ENCODE measurements around the gene RAD51AP2.
"Not testable (repeated sequence)": the region's sequence is repeated elsewhere in the genome, so short reads cannot be mapped to it uniquely, and the experiment has no call there.

Gene RAD51AP2

DNA sequence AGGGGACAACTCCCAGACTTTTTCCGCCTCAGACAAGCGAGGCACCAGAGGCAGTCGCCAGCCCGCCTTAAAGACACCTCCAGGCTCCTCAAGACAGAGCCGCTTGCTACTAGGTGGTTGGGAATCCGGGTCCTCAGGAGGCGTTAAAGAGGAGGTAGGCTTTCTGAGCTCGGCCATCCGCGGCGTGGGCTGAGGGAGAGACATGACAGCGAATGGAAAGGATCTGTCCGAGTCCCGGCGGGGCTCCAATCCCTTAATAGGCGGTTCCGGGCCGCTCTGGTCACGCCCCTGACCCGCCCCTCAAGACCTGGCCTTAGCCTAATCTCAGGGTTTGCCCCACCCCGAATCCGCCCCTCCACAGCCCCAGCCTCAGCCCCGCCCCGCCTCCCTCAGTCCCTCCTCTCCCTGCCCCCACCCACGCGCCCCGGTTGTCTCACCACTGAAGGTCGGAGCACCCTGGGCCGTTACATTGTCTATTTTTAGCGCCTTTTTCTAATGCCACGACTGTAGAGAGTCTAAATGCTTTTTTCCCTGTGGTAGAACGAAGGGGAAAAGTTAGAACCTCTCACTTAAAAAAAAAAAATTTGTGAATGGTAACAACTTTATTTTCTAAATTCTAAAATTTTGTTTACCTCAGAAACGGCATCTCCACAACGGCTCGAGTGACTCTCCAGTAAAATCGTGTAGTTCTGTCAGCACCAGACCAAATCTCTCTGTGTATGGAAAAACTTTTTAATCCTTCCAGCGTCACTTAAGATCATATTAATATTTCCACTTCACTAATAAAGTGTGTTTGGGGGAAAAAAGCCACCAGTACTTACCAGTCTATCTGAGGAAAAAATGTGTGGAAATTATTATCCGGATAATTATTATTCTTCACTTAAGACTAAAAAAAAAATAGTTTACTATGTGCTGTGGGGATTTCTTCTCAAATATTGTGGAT, at the start of gene RAD51AP2:
TSS of gene RAD51AP2 (minus strand) at position 229 of the 943 bp plus-strand sequence. CDS start at position 204, 25 bp downstream.
- no peak for DNase-seq (ENCODE audit: low read depth)

DNA sequence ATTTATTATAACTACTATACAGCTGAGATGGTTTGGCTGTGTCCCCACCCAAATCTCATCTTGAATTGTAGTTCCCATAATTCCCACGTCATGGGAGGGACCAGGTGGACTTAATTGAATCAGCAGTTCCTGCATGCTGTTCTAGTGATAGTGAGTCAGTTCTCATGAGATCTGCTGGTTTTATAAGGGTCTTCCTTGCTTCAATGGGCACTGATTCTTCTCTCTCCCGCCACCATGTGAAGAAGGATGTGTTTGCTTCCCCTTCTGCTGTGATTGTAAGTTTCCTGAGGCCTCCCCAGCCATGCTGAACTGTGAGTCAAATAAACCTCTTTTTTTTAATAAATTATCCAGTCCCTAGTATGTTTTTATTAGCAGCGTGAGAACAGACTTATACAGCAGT, 47.5 kb upstream of the RAD51AP2 start:
- DNase-seq (ENCODE audit: low read depth) = not testable (repeated sequence)

DNA sequence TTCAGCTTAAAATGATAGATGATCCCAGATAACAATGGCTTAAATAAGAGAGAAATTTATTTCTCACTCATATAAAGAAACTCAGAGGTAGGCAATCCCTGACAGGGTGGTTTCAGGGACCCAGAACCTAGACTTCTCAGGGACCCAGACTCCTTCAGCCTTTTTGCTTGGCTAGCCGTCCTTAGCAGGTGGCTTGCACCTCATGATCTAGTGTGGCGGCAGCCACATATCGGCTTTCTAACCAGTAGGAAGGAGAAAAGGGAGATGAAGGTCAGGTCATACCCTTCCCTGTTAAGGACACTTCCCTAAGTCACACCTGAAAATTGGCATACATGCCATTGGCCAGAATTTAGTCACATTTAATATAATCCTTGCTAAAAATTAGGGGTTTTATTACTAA, 40.6 kb upstream of the RAD51AP2 start:
- no peak for DNase-seq (ENCODE audit: low read depth)

DNA sequence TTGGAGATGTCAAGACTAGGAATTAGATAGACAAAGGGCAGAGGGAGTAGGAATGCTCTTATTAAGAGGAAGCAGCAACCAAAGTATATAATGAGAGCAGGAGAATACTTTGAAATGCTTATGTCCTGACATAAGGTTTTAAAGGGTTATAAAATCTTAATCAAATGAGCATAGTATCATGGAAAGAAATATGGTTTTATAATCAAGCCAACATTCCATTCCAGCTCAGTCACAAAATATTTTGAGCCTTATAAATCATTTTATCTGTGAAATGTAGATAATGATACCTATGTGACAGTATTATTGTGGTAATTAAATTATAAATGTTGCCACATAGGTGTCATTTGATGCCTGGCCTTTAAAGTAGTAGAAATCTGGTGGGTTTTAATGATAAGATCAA, 39.8 kb upstream of the RAD51AP2 start:
- DNase-seq (ENCODE audit: low read depth) = no peak

DNA sequence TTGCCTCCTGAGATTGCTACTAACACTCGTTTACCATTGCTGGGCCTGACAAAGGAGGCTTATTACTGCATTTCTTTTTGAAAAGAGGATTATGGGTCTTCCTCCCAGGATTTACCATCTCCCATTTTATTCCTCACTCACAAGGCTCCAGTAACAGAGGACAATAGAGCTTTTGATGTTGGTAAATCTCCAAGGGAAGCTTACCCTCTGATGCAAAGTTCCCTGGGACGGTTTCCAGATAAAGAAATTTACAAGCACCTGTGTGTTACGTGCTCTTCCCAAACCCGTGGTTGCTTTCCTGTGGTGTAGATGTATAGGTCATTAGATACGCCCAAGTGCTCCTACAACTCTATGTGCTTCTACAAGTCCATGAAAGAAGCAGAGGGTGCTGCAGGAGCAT, 39.4 kb upstream of the RAD51AP2 start:
- DNase-seq (ENCODE audit: low read depth) = no peak

DNA sequence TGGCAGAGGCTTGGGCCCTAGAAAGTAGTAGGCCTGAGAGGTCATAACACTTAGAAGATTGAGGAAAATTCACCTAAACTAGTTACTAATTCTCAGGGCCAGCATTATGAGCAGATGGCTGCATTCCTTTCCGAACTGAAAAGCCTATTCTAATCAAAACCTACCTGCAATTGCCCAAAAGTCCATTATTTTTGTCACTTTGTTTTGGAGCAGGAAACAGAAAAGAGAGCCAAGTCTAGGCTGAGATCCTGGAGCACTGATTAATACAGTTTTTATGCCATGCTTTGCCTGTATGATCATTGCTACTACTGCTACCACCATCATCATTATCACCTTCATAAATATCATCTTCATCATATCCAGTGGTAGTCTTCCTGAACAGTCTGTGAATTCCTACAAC, 36.9 kb upstream of the RAD51AP2 start:
- no peak for DNase-seq (ENCODE audit: low read depth)

DNA sequence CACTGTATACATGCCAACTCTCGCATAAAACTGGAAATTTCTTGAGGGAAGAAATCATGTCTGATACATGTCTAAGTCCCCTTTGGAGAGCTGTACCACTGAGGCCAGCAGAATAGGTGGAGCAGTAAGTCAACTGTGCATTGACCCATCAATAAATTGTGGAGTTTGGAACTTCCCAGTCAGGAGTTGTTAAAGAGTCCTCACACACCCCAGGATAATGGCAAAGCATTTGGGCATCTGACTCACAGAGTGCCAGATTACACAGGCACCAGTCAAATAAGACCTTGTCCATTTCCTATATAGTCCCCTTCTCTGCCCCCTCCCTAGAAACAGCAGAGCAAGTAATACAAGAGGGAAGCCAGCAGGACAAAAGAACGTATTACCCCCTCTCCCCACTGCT, 32.7 kb upstream of the RAD51AP2 start:
- no peak for DNase-seq (ENCODE audit: low read depth)

DNA sequence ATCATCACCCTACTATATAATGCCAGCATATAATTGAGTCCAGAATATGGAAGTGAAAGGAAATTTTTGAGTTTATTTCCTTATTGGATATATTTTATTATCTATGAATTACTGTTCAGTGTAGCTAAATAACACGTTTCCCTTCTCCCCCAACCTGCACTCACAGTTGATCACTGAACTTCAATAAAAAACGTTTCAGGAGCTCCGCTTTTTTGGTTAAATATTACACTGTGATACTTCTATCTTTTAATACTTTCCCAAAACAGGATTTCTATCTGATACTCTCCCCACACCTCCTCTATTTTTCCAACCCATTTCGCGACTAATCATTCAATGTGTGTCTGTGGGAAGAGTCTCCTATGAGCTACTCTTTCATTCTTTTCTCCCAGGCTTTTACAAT, 29.5 kb upstream of the RAD51AP2 start:
- DNase-seq (ENCODE audit: low read depth) = no peak

DNA sequence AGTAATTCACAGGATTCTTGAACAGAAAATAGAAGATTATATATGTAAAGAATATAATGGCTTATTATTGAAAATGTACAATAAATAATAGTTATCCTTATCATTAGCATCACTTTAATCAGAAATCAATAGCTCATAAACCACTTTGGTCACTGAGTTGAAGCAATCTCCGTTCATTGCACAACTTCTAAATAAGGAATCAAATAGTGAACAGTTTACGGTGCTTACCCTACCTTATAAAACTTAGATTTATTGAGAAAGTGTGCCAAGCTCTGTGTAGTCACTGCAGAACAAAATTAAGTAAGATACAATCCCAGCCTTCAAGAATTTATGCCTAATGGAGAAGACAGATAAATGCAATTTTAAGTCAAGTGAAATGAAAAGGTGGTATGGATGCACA, 29.0 kb upstream of the RAD51AP2 start:
- DNase-seq (ENCODE audit: low read depth) = no peak

DNA sequence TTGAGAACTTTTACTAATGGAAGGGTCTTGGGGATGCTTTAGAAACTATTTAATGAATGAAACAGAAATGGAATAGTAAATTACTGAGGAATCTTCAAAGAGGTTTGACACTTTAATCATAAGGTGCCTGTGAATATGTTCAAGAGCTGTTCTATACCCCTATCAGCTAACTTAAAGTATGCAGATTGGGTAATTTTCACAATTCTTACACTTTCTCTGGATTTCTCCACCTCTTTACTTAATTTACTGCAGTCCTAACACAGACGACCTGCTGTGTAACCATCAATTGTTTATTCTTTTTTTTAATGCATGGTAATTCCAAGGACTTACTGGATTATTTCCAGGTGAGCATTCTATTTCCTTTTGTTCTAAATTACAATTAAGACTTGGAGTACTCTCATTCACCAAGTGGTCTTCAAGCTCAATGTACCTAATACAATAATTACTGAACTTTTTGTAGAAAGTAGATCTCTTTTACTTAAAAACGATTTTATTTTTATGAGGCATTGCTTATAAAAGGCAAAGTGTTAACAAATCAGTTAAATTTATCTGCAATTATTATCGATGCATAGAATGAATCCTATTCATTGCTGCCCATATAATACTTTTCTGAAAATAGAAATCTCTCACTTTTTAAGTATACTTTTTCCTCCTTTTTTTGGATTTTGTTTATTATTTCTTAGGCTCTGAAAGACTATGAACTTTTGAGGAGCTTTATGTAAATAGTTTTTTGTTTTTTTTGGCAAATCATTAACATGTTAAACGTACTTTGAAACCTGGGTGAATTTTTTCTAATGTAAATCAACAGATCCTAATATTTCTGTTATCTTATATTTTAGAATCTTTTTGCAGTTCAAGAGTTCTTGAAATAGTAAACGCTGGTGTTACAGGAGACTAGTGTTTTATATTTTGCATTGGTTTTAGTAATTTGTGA, 27.7 kb upstream of the RAD51AP2 start:
- no peak for DNase-seq (ENCODE audit: low read depth)

DNA sequence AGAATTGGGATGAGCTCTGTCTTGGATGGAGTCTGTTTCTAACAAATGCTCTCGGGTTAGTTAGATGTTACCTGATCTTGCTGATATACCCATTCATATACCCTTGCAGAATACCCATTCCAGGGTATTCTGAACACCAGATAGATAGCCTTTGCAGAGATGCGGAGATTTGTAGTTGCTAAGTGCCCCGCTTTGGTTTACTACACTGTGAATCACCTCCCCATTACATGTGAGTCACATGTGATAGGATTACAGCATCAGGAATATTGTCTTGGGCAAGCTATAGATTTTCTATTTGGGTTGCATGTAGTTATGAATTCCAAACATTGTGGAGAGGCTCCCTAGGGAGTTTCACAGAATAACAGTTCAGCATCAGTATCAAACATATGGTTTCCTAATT, 26.0 kb upstream of the RAD51AP2 start:
- no peak for DNase-seq (ENCODE audit: low read depth)

DNA sequence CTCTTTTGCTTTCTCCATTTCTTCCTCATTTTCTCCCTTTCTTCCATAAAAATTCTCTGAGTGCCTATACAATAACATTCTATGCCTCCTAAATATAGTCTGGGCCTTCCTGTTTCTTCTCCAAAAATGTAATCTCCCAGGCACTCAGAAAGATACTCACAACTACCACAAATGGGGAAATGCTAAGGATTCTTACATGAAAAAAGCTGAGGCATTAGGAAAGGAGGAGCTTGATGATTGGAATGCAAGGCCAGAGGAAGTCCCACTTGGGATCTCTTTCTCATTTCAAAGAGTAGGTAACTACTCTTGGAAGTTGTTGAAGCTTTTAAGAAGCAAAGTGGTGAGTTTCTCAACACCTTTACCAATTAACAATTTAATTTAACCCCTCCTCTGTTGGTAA, 25.6 kb upstream of the RAD51AP2 start:
- DNase-seq (ENCODE audit: low read depth) = no peak

DNA sequence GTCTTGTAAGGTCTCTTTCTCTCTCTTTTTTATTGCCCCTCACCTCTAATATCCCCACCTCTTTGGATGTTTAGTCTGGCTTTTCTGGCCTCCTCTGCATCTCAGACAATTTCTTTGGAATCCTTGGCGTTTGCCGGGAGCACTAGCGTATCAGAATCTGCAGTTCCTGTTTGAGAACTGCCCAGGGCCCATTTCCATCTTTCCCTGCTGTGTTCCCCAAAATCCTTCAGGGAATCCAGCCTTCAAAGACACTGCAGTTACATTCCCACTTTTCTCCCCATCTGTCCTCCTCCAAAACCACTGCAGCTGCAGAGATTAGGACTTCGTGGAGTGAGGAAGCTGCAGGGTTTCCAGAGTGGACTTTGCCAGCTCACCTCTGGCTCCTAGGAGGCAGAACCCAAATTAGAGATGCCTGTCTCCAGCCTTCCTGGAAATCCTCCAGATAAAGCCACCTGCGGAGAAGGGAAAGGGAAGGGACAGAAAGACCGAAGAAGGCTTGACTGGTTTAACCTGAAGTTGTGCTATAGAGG, 25.0 kb upstream of the RAD51AP2 start:
- no peak for DNase-seq (ENCODE audit: low read depth)

DNA sequence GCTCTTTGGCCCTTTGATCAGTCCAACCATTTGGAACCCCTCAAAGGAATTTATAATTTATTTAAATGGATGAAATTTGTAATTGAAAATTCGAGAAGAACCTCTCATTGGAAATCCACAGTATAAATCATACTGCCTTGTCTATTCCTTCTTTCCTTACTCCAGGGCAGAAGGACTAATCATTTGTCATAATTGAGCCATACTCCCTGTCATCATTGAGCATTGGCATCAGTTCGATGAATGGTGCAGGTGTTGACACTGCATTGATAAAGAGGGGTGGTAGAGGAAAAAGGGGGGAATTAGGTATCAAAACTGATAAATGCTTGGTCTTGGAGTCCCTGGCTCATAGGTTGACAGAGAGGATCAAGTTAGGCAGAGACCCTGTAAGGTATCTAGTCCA, 24.2 kb upstream of the RAD51AP2 start:
- no peak for DNase-seq (ENCODE audit: low read depth)

DNA sequence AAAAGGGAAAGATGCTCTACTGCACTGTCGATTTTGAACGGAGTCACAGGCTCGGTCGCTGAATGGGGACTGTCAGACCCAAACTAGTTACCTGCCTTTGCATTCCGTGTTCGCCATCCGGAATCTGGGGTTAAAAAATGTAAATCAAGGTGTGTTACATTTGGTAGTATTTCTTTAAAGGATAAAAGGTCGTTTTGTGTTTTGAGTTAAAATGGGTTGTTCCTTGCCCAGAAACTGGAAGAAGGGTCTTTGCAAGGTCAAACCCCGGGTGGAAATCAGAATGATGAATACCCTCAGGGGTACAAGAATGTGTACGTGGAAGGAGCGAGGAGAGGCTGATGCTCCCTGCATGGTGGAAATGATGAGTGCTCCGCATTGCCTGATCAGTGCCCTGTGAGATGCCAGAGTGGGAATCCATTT, 23.3 kb upstream of the RAD51AP2 start:
- DNase-seq (ENCODE audit: low read depth) = no peak

DNA sequence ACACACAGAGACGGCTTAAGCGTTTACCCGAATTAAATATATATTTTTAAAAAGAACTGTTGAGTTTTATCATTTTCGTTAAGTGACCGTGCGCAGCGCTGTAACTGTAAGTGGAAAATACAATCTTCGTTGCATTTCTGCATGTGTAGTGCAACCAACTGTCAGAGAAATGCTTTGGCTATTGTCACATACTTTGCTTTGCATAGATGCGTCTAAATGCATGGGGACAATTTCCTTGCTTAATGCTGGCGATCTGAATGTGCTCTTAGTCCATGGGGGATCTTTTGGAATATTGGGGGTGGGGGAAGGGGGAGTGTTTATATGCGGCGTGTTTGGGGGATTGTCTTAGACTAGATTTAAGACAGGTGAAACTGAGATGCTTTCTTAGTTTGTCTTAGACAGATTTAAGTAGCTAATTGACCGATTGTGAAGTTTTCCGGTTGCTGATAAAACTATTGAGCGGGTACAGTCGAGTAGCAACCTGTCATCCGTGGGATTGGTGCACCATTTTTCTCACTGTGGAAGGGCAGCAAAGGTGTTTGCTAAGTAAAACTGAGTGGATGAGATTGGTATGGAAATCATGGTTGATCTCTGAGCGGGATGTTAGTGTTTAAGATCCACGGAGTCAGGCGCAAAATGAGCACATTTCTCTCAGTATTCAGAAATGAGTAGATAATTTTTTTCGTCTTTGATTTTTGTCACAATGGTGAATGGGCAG, 22.7 kb upstream of the RAD51AP2 start:
- DNase-seq (ENCODE audit: low read depth) = no peak

DNA sequence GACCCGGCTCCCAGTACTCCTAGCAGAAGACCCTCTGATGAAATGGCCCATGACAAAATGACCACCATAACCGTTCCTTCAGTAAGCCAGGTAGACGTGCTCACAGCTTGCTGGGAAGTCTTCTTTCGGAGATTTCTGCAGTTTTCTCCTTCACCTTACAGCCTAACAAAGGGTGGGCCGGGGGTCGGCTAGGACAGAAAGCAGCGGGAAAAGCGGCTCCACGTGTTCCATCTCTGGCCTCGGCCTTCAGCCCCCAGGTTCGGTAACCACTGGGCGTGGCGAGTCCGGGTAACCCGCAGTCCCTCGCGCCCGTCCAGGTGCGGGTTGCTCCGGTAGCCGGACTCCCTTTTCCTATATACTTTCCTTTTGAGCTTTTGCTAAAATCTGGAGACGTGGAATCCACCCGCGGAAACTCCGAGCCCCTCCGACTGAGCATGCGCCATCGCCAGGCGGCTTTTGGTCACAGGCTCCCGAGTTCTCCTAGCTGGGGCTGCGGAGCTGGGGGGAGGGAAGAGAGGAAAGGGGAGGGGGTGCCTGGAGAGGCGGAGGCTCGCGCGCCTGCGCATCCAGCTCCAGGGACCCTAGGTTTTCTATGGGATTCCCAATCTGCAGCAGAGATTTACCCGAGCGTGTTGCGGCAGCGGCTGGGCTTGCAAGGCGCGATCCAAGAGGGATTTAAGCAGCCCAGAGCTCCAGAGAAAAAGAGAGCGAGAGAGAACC, 22.0 kb upstream of the RAD51AP2 start, which contains the start of gene VSNL1:
TSS of gene VSNL1 (plus strand) at position 604 of the 720 bp plus-strand sequence. CDS start 51,379 bp downstream, outside the sequence.
- no peak for DNase-seq (ENCODE audit: low read depth)

DNA sequence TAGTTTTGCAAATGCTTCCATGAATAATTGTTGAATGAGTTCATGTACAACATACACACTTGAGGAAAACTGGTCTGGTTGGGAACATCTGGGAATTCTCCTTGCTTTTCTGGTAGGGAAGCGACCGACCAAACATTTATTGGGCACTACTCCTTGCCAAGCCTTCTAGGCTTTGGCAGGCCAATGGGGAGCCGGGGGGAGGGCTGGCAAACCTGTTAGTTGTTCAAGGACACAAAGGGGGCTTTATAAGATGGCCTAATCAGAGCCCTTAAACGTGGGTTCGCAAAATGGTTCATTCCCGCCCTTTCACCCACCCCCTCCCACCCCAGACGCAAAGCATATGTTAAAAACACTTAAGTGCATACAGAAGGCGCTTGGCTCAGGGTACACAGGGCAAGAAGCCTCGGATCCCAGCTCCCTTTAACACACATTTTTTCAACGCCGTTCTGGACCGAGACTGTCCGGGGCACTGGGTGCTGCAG, 21.4 kb upstream of the RAD51AP2 start:
- DNase-seq (ENCODE audit: low read depth) = no peak

DNA sequence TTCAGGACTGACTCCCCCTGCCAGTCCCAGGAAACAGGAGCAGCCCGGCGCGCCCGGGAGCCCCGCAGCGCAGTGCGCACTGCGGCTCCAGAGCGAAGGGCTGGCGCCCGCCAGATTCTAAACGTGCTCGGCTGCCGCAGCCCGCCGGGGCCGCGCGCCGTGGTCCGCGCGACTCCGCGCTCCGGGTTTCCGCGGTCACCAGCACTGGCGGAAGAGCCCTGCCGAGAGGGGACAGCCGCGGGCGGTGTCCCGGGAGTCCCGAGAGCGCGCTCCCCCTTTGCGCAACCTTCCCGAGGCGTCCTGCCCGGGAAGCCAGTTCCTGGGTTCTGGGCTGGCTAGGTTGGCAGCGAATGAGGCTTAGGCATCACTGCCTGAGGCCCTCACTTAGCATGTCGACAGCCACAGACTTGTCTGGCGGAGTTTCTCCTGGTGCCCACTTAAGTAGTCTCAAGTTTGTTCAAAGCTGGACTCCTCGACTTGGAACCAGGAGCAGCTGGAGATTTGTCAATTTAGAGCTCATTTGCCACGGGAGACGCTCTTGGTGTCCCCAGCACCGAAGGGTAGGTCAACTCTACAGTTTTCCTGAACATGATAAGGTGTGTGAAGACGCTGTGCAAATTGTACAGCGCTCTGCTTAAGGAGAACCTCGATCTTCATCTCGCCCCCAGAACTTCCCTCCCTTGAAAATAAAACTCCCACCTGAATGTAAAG, 20.8 kb upstream of the RAD51AP2 start:
- DNase-seq (ENCODE audit: low read depth) = no peak

Measured in activated T-cell treated with anti-CD3 and anti-CD28 coated beads for 1 hour (primary cell).